Measurements from ENCODE around the gene PIM3.

PIM3 gene

DNA sequence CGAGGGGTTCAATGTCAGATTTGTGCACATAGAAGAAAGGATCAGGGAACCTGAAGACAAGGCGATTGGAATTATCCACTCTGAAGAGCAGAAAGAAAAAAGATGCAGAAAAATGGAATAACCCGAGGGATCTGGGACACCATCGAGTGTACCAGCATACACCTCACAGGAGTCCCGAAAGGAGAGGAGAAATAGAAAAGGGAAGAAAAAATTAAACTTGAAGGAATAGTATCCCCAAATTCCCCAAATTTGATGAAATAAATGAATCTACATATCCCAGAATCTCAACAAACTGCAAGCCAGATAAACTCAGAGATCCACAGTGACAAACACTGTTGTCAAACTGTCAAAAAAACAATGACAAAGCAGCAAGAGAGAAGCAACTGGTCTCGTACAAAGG is 30.6 kb downstream of the PIM3 start:
- DNase-seq (ENCODE audit: extremely low spot score) = no peak
- ChIA-PET CTCF (no interaction called here), POLR2A (no interaction called here)
- TF ChIP-seq SUZ12 (IDR thresholded peaks at IDR 0.05) (no peak), HDGF (IDR thresholded peaks at IDR 0.05; ENCODE audit: borderline replicate concordance) (no peak), ELF4 (IDR thresholded peaks at IDR 0.05) (no peak), NFRKB (IDR thresholded peaks at IDR 0.05) (no peak), FOXK2 (IDR thresholded peaks at IDR 0.05) (no peak), L3MBTL2 (conservative IDR thresholded peaks at IDR 0.05) (no peak), CTBP1 (IDR thresholded peaks at IDR 0.05; ENCODE audit: borderline replicate concordance) (no peak), LEF1 (IDR thresholded peaks at IDR 0.05; ENCODE audit: borderline replicate concordance) (no peak), ZNF384 (IDR thresholded peaks at IDR 0.05) (no peak), ARNT (IDR thresholded peaks at IDR 0.05) (no peak), FOXA1 (IDR thresholded peaks at IDR 0.05) (no peak)
- TF ChIP-seq, protein P1, sequence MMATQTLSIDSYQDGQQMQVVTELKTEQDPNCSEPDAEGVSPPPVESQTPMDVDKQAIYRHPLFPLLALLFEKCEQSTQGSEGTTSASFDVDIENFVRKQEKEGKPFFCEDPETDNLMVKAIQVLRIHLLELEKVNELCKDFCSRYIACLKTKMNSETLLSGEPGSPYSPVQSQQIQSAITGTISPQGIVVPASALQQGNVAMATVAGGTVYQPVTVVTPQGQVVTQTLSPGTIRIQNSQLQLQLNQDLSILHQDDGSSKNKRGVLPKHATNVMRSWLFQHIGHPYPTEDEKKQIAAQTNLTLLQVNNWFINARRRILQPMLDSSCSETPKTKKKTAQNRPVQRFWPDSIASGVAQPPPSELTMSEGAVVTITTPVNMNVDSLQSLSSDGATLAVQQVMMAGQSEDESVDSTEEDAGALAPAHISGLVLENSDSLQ (IDR thresholded peaks at IDR 0.05) = no peak

DNA sequence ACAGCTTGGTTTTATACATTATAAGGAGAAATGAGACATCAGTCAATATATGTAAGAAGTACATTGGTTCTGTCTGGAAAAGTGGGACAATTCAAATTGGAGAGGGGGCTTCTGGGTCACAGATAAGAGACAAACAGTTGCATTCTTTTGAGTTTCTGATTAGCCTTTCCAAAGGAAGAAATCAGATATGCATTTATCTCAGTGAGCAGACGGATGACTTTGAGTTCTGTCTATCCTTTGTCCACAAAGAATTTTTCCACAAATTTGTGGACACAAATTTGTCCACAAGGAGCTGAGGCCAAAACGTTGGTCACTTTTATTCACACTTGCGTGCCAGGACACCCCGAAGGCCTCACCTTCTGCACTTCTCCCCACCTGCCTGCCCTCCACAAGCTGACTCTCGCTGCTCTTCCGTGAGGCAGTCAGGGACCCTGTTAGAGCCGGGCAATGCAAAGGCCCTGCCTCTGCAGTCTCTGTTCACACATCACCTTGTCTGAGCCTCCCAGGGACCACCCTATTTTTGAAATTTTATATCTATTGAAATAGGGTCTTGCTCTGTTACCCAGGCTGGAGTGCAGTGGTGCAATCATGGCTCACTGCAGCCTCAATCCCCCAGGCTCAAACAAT is 31.4 kb downstream of the PIM3 start:
- DNase-seq (ENCODE audit: extremely low spot score) = no peak
- ChIA-PET POLR2A (no interaction called here), CTCF (no interaction called here)
- TF ChIP-seq ELF4 (IDR thresholded peaks at IDR 0.05) (no peak), NFRKB (IDR thresholded peaks at IDR 0.05) (no peak), ZNF384 (IDR thresholded peaks at IDR 0.05) (no peak), HDGF (IDR thresholded peaks at IDR 0.05; ENCODE audit: borderline replicate concordance) (no peak), FOXA1 (IDR thresholded peaks at IDR 0.05) (no peak), SUZ12 (IDR thresholded peaks at IDR 0.05) (no peak), FOXM1 (IDR thresholded peaks at IDR 0.05; ENCODE audit: borderline replicate concordance) (no peak), CTBP1 (IDR thresholded peaks at IDR 0.05; ENCODE audit: borderline replicate concordance) (no peak), SP1 (IDR thresholded peaks at IDR 0.05) (no peak), L3MBTL2 (conservative IDR thresholded peaks at IDR 0.05) (no peak), ARNT (IDR thresholded peaks at IDR 0.05) (no peak), LEF1 (IDR thresholded peaks at IDR 0.05; ENCODE audit: borderline replicate concordance) (no peak)
- TF ChIP-seq, protein P1 (IDR thresholded peaks at IDR 0.05) = no peak

DNA sequence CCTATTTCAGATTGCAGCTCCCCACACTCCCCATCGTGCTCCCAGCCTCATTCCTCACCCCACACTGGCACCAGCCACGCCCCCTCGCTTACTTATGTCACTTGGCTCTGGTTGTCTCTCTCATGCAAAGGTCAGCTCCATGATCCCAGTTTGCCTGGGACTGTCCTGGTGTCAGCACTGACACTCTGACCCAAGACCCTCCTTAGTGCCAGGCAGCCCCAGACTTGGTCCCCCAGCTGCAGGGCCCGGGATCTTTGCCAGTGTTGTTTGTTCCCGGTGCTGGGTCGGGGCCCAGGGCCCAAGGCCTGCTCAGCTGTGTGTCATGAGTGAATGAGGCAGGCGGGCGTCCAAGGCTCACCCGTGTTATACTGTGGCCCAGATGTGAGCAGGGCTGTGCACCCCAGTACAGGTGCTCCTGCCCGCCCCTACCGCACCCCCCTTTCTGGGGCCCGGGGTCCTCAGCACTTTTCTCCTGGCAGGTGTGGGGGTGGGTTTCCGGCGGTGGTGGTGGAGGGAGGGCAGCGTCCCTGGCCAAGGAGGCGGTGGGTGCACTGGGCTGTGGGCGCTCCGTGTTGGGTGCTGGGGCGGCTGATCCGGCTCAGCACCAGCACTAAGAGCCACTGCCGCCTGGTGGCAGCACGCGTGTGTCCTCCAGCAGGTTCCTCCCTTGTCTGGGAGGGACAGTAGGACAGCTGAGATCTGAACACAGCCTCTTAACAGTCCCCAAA is 32.5 kb downstream of the PIM3 start:
- DNase-seq (ENCODE audit: extremely low spot score) = peak; percentile 77
- ChIA-PET CTCF (interaction anchor here (1.0 to 1.5 kb wide), 2 partner anchors 37 to 38 kb away, joined by 5 to 6 read pairs; no protein-coding TSS in a partner anchor), POLR2A (no interaction called here)
- TF ChIP-seq LEF1 (IDR thresholded peaks at IDR 0.05; ENCODE audit: borderline replicate concordance) (no peak), TARDBP (IDR thresholded peaks at IDR 0.05) (no peak), HDGF (IDR thresholded peaks at IDR 0.05; ENCODE audit: borderline replicate concordance) (no peak), NFRKB (IDR thresholded peaks at IDR 0.05) (no peak), FOXM1 (IDR thresholded peaks at IDR 0.05; ENCODE audit: borderline replicate concordance) (no peak), SUZ12 (IDR thresholded peaks at IDR 0.05) (no peak), FOXK2 (IDR thresholded peaks at IDR 0.05) (no peak), L3MBTL2 (conservative IDR thresholded peaks at IDR 0.05) (no peak), BHLHE40 (IDR thresholded peaks at IDR 0.05; ENCODE audit: borderline replicate concordance) (no peak), SP1 (IDR thresholded peaks at IDR 0.05) (no peak), ELF4 (IDR thresholded peaks at IDR 0.05) (no peak), CTBP1 (IDR thresholded peaks at IDR 0.05; ENCODE audit: borderline replicate concordance) (no peak), FOXA1 (IDR thresholded peaks at IDR 0.05) (no peak), ZNF384 (IDR thresholded peaks at IDR 0.05) (no peak), ARNT (IDR thresholded peaks at IDR 0.05) (no peak)
- TF ChIP-seq, protein P1 (IDR thresholded peaks at IDR 0.05) = no peak

DNA sequence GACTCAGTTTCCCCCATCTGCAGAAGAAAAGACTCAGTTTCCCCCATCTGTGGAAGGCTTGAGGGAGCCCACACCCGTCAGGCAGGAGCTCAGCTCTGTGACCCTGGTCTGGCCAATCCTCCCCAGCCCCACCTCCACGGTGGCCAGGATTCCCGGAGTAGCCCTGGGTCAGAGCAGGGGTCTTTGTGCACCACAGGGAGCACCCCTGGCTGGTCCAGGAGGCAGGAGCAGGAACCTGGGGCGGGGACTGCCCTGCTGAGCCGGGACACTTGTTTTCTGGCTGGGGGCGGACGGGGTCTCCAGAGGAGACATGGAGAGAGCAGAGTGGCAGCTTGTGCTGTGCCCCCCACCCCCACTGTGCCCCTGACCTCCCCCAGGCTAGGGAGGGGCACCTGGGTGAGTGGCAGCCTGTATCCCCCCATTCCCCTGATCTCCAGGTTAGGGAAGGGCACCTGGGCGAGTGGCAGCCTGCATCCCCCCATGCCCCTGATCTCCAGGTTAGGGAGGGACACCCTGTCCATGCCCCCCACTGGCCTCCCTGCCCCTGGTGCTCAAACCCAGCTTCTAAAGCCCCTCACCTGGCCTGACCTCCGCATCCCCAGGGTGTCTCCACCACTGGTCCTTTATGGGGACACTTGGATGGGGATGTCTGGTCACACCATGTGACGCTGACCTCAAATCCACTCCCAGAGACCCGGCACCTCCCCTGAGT is 33.2 kb downstream of the PIM3 start:
- no peak for DNase-seq (ENCODE audit: extremely low spot score)
- TF ChIP-seq HDGF (IDR thresholded peaks at IDR 0.05; ENCODE audit: borderline replicate concordance) (no peak), L3MBTL2 (conservative IDR thresholded peaks at IDR 0.05) (no peak), SUZ12 (IDR thresholded peaks at IDR 0.05) (no peak), ARNT (IDR thresholded peaks at IDR 0.05) (no peak), ZNF384 (IDR thresholded peaks at IDR 0.05) (no peak), LEF1 (IDR thresholded peaks at IDR 0.05; ENCODE audit: borderline replicate concordance) (no peak), FOXA1 (IDR thresholded peaks at IDR 0.05) (no peak), ELF4 (IDR thresholded peaks at IDR 0.05) (no peak), SP1 (IDR thresholded peaks at IDR 0.05) (no peak)
- TF ChIP-seq, protein P1 (IDR thresholded peaks at IDR 0.05) = no peak
- ChIA-PET POLR2A (no interaction called here), CTCF (interaction anchor here (1.0 to 1.5 kb wide), 2 partner anchors 37 to 38 kb away, joined by 5 to 6 read pairs; no protein-coding TSS in a partner anchor)

All from HEK293T (cell line).